HL-60 (cell line): ENCODE measurements around the gene GALNT13.

Experiments used
- DNase-seq, 2 experiments: peaks; one replicate each; pipeline ENCODE4 v3.0.0-alpha.2; 2010 to 2020; ENCODE audit warnings: low read depth in 1 of 2, low spot score in 1 of 2
- H3K27ac ChIP-seq: fragments of 250-450 bp; sonication (Bioruptor Pico); replicated peaks from 2 replicates; pipeline ENCODE4 v1.5.1; 2020; ENCODE audit warnings: mild to moderate bottlenecking, moderate library complexity
- H3K27me3 ChIP-seq: fragments of 250-450 bp; sonication (Bioruptor Pico); 2 replicates; pipeline ENCODE4 v1.5.1; 2021; ENCODE audit warnings: mild to moderate bottlenecking, moderate library complexity; ENCODE audit not compliant: insufficient read depth, poor library complexity, severe bottlenecking
- H3K4me3 ChIP-seq: replicated peaks from 2 replicates; pipeline ENCODE4 v1.5.1; 2011; ENCODE audit warnings: mild to moderate bottlenecking, control low read depth, low read length; ENCODE audit not compliant: insufficient read depth
- CTCF ChIP-seq: IDR thresholded peaks from one replicate; pipeline ENCODE4 v1.5.1; 2011; ENCODE audit warnings: low read length, control low read depth, inconsistent platforms; ENCODE audit not compliant: insufficient read depth
- GABPA ChIP-seq: IDR thresholded peaks from 2 replicates; pipeline ENCODE4 v1.6.1; 2012; ENCODE audit warnings: low read depth
- POLR2AphosphoS5 ChIP-seq: IDR thresholded peaks from 2 replicates; pipeline ENCODE4 v1.6.1; 2012; ENCODE audit warnings: low read depth
- REST ChIP-seq: IDR thresholded peaks from 2 replicates; pipeline ENCODE4 v1.6.1; 2012; ENCODE audit warnings: low read depth; ENCODE audit not compliant: insufficient replicate concordance
- SPI1 ChIP-seq: IDR thresholded peaks from 2 replicates; pipeline ENCODE4 v1.6.1; 2012; ENCODE audit warnings: low read depth, mild to moderate bottlenecking, borderline replicate concordance

The GALNT13 gene

GRCh38 chr2:154370873-154371272 is 499.2 kb downstream of the GALNT13 start:
- DNase-seq: no peak
- Histone ChIP-seq H3K4me3 (no peak overlapping the region), H3K27ac (no peak overlapping the region), H3K27me3 (no peaks in the 10 kb centered on the region)
- TF ChIP-seq POLR2AphosphoS5 (no peak), GABPA (no peak), REST (no peak), SPI1 (no peak), CTCF (no peak)

GRCh38 chr2:154374416-154374815 is 502.7 kb downstream of the GALNT13 start:
- TF ChIP-seq POLR2AphosphoS5 (no peak), SPI1 (no peak), CTCF (no peak), REST (no peak), GABPA (no peak)
- Histone ChIP-seq H3K27ac (no peak overlapping the region), H3K4me3 (no peak overlapping the region), H3K27me3 (no peaks in the 10 kb centered on the region)
- no peak for DNase-seq

GRCh38 chr2:154375579-154375931 is 503.8 kb downstream of the GALNT13 start:
- no peaks in the 10 kb centered on the region for H3K27me3 ChIP-seq
- no peak overlapping the region for H3K4me3 ChIP-seq
- no peak for TF ChIP-seq SPI1
- TF ChIP-seq CTCF: no peak
- TF ChIP-seq POLR2AphosphoS5: no peak
- no peak for TF ChIP-seq GABPA
- TF ChIP-seq REST: no peak
- no peak overlapping the region for H3K27ac ChIP-seq
- DNase-seq: no peak
